GM10266 (cell line): ENCODE results near the gene PLA2G10.

Experiments
- DNase-seq: peaks from one replicate; pipeline ENCODE4 v3.0.0; 2012; ENCODE audit errors: extremely low spot score
- CTCF ChIP-seq: IDR thresholded peaks from 2 replicates; pipeline ENCODE4 v1.5.1; 2012; ENCODE audit warnings: mild to moderate bottlenecking, low read depth; ENCODE audit not compliant: control insufficient read depth, insufficient read depth; ENCODE audit errors: missing control alignments

The PLA2G10 gene

GRCh38 chr16:14629612-14629918 lies 64.5 kb downstream of the PLA2G10 start:
- no peak for DNase-seq
- no peak for TF ChIP-seq CTCF

GRCh38 chr16:14628806-14629611 lies 65.1 kb downstream of the PLA2G10 start:
- no peak for DNase-seq
- TF ChIP-seq CTCF: no peak

- no peak for DNase-seq
- TF ChIP-seq CTCF: no peak
These were observed 67.0 kb downstream of the PLA2G10 start for GRCh38 chr16:14627078-14627477.
